AG09319 (cell line): ENCODE data around the gene ELP1.
A peak's percentile ranks its signal among the peaks of the same experiment; 100 is the strongest.
"Not testable (repeated sequence)": the region's sequence is repeated elsewhere in the genome, so short reads cannot be mapped to it uniquely, and the experiment has no call there.

ENCODE experiments used
- DNase-seq: peaks from one replicate; pipeline ENCODE4 v3.0.0-alpha.2; 2010; ENCODE audit warnings: low read depth; ENCODE audit errors: extremely low read depth
- CTCF ChIP-seq: IDR thresholded peaks from 2 replicates; pipeline ENCODE4 v1.5.1; 2011; ENCODE audit warnings: low read depth, mild to moderate bottlenecking, inconsistent platforms, low read length, moderate library complexity

The ELP1 gene

GRCh38 chr9:108851138-108851537 lies 82.8 kb downstream of the ELP1 start:
- DNase-seq: no peak
- no peak for TF ChIP-seq CTCF

- TF ChIP-seq CTCF: peak; percentile 36
- DNase-seq: no peak
Measured at GRCh38 chr9:108850293-108850897, 83.5 kb downstream of the ELP1 start.

GRCh38 chr9:108848296-108848695 lies 85.6 kb downstream of the ELP1 start:
- DNase-seq: not testable (repeated sequence)

- no peak for DNase-seq
- no peak for TF ChIP-seq CTCF
Measured at GRCh38 chr9:108845947-108846346, 88.0 kb downstream of the ELP1 start.

- no peak for TF ChIP-seq CTCF
- no peak for DNase-seq
Measured at GRCh38 chr9:108845507-108845906, 88.4 kb downstream of the ELP1 start.

- TF ChIP-seq CTCF: no peak
- DNase-seq: no peak
Measured at GRCh38 chr9:108844856-108845255, 89.1 kb downstream of the ELP1 start.

- TF ChIP-seq CTCF: no peak
- DNase-seq: no peak
Measured at GRCh38 chr9:108844391-108844790, 89.5 kb downstream of the ELP1 start.

- DNase-seq: no peak
- TF ChIP-seq CTCF: no peak
Measured at GRCh38 chr9:108842610-108843295, 91.2 kb downstream of the ELP1 start.

GRCh38 chr9:108839561-108839960 lies 94.4 kb downstream of the ELP1 start:
- DNase-seq: not testable (repeated sequence)
